Mononuclear cell (primary cell): Measurements from ENCODE around the gene ANGPTL8. TPM values are rescaled to one million over a fixed set of nuclear protein-coding genes. Genes with fewer than 3 reads are reported as not detected.

Source experiments
- H3K27me3 ChIP-seq: 2 replicates; pipeline ENCODE4 v1.6.0; 2011; ENCODE audit warnings: low read length, control low read depth; ENCODE audit not compliant: insufficient read depth
- H3K4me1 ChIP-seq: 2 replicates; pipeline ENCODE4 v1.5.1; 2011; ENCODE audit warnings: mild to moderate bottlenecking, low read length, control low read depth; ENCODE audit not compliant: insufficient read depth
- H3K4me3 ChIP-seq: 2 replicates; pipeline ENCODE4 v1.5.1; 2011; ENCODE audit warnings: mild to moderate bottlenecking, low read length, moderate library complexity
- H3K9me3 ChIP-seq: 2 replicates; pipeline ENCODE4 v1.5.1; 2011; ENCODE audit warnings: low read depth, mild to moderate bottlenecking, control low read depth, low read length
- total RNA-seq: library from RNA; depleted of rRNA; stranded (reverse); fragments of >200 nt; gene quantifications from one replicate; pipeline ENCODE4 v1.2.3, GENCODE V29; 2012

Gene ANGPTL8
- total RNA-seq, 1 donor: not detected

DNA sequence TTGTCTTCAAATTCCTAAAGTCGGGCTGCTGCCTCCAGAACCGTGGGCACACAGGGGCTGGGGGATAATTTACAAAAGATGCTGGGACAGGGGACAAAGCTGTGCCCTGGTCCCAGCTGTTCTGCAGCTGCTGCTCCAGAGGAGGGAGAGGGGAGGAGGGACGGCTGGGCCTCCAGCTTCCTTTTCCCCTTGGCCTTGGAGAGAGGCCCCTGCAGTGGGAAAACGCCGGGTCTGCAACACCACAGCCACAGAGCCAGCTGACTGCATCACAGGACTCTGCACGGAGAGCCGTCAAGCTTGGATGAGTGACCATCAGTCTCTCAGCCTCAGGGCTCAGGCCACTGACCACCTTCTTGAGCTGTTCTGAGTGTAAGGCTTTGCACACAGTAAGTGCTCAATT lies 16.8 kb downstream of the ANGPTL8 start:
- peaks cover 2% of the 10 kb centered on the region for H3K27me3 ChIP-seq
- H3K4me1 ChIP-seq: no peaks in the 10 kb centered on the region
- no peak overlapping the region for H3K4me3 ChIP-seq
- H3K9me3 ChIP-seq: no peaks in the 10 kb centered on the region

DNA sequence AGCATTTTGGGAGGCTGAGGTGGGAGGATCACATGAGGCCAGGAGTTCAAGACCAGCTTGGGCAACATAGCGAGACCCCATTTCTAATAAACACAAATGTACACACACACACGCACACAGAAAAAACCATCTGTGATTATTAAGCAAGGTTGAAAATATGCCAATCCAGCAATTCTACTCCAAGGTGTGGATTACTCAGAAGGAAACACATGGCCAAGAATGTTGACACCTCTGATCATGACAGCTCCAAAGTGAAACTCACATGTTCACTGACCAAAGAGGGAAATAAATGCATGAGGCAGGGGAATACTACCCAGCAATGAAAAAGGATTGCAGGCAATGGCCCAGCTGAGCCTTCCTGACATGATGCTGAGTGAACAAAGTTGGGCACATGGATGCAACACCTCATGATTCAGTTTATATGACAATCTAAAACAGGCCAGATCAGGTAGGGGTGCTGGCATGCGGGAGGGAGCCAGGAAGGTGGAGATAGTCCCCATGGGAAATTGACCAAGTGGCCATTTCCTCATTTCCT lies 18.5 kb downstream of the ANGPTL8 start:
- H3K4me3 ChIP-seq: no peak overlapping the region
- H3K27me3 ChIP-seq: peaks cover 14% of the 10 kb centered on the region
- H3K4me1 ChIP-seq: peaks cover 6% of the 10 kb centered on the region
- no peaks in the 10 kb centered on the region for H3K9me3 ChIP-seq

DNA sequence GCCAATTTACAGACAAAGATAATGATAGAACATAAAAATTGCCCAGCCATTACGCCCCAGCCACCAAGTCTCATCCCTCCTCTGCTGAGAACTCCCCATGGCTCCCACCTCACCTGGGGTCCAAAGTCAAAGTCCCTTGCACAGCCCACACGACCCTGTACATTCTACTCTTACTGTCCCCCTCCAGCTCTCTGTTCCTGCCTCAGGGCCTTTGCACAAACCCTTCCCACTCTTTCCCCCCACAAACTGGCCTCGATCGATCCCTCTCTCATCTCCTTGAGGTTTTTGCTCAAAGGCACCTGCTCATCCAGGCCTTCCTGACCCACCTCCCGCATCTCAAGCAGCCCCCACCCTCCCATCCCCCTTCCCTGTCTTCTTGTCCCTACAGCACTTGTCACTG lies 21.6 kb downstream of the ANGPTL8 start:
- peaks cover 21% of the 10 kb centered on the region for H3K27me3 ChIP-seq
- H3K9me3 ChIP-seq: no peaks in the 10 kb centered on the region
- H3K4me1 ChIP-seq: peaks cover 6% of the 10 kb centered on the region
- H3K4me3 ChIP-seq: no peak overlapping the region

DNA sequence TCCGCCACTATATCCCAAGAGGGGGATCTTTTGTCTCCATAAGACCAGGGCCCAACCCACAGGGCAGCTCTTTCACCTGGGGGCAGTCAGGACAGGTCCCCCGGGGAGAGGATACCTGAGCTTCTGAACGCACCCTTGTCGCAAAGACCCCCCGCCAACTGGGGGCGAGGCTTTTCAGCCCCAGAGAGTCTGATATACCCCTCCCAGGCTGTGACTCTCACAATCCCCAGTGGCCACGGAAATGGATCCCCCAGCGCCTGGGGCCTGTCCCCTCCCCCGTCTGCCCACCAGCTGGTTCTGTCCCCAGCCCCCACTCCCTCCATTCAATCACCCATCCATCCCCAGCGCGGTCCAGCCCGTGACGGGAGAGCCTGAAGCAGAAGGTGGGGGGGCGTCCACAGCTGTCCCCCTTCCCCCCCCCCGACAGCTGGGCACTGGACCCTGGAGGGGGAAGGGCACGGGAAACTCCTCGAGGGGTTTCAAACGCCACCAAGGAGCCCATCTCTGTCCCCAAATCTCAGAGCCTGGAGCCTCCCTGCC lies 22.1 kb downstream of the ANGPTL8 start:
- H3K27me3 ChIP-seq: peaks cover 21% of the 10 kb centered on the region
- peak overlapping the region; percentile 27 for H3K4me3 ChIP-seq
- H3K4me1 ChIP-seq: peaks cover 6% of the 10 kb centered on the region
- H3K9me3 ChIP-seq: no peaks in the 10 kb centered on the region

DNA sequence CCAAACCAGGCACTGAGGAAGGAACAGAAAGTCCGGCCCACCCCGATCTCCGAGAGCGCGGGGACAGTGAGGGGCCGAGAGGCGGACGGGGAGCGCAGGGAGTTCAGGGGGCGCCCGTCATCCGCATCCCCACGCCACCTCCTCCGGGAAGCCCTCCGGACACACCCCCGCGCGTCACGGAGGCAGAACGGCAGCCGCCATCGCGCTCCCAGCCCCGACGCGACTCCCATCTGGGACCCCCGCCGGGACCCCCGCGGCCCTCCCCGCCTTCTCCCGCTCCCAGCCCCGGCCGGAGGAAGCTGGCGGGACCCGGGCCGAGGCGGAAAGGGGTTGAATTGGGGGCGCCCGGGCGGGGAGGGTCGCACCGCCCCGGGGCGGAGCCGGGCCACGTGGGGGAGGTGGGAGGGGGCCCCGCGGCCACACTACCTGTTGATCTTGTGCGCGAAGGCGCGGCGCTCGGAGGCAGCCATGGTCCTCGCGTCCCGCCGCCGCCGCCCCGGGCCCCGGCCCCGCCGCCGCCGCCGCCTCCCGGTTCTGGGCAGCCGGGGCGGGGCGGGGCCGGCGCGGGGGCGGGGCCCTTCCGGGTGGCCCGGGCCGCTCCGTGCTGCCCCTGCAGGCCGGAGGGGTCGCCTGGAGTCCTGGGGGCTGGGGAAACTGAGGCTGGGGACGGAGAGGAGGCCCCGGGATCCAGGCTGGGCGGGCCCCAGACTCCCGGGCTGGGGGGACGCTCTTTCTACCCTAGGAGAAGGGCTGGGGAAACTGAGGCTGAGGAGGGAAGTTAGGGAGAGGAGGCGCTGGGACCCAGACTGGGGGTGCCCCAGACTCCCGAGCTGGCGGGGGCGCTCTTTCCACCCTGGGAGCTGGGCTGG lies 22.8 kb downstream of the ANGPTL8 start, which contains the start of gene DOCK6:
TSS of gene DOCK6 (minus strand) at position 554 of the 869 bp plus-strand sequence. CDS start at position 470, 84 bp downstream.
- no peaks in the 10 kb centered on the region for H3K9me3 ChIP-seq
- H3K4me1 ChIP-seq: peaks cover 6% of the 10 kb centered on the region
- H3K4me3 ChIP-seq: peak within 1 kb of the TSS; percentile 27
- peaks cover 21% of the 10 kb centered on the region for H3K27me3 ChIP-seq

DNA sequence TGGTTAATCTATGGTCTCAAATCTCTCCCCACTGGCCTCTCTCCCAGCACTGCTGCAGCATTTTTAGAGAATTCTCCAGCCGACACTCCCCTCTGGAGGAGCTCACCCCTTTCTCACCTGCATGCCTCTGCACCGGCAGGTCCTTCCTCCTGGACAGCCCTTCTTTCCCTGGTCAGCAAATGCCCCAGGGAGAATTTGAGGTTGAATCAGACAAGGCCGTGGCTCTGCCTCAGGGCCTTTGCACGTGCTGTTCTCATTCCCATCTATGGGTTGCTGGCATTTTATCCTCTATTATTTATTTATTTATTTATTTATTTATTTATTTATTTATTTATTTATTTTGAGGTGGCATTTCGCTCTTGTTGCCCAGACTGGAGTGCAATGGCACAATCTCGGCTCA lies 24.3 kb downstream of the ANGPTL8 start:
- Histone ChIP-seq H3K9me3 (no peaks in the 10 kb centered on the region), H3K27me3 (peaks cover 27% of the 10 kb centered on the region), H3K4me1 (peaks cover 6% of the 10 kb centered on the region), H3K4me3 (no peak overlapping the region)

DNA sequence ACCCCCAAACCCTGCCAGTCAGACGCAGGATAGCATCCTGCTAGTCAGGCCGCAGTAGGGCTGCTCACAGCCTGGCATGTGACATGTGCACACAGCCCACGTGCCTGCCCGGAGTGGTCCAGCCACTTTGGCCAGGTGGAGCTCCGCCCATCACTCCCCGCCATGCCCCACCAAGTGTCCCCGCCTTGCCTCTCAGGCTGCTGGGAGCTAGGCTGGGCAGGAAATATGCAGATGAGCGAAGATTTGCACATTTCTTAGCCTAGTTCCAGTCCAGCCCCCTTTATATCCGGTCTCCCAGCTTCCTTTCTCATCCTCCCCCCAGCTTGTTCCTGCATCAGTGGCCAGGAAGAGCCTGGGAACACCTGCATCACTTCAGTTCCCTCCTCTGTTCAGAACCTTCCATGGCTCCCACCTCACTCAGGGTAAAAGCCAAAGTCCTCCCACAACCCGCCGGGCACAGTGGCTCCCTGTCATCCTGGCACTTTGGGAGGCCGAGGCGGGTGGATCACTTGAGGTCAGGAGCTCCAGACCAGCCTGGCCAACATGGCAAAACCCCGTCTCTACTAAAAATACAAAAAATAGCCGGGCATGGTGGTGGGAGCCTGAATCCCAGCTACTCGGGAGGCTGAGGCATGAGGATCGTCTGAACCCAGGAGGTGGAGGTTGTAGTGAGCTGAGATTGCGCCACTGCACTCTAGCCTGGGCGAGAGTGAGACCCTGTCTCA lies 25.2 kb downstream of the ANGPTL8 start:
- H3K4me1 ChIP-seq: peaks cover 6% of the 10 kb centered on the region
- H3K9me3 ChIP-seq: no peaks in the 10 kb centered on the region
- peaks cover 33% of the 10 kb centered on the region for H3K27me3 ChIP-seq
- no peak overlapping the region for H3K4me3 ChIP-seq

DNA sequence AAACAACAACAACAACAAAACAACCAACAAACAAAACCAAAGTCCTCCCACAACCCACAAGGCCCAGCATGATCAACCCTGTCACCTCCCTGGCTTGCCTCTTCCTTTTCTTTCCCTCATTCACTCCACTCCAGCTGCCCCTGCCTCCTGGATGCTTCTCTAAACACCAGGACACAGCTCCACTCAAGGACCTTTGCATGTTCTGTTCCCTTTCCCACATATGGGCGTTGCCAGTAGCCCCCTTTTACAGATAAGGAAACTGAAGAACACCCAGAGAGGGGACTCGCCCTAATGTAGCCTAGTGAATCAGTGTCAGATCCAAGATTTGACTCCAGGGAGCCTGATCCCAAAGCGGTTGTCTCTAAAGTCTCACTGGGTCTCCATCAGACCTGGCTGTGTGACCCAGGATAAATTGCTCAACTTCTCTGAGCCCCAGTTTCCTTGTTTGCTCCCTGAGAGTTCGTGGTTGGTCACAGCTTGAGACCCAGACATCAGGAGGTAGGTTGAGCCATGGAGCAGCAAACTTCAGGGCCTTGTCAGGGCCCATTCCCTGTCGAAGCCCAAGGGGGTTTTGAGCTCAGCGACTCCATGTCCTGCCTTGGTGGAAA lies 25.9 kb downstream of the ANGPTL8 start:
- Histone ChIP-seq H3K9me3 (no peaks in the 10 kb centered on the region), H3K27me3 (peaks cover 33% of the 10 kb centered on the region), H3K4me1 (peaks cover 6% of the 10 kb centered on the region), H3K4me3 (no peak overlapping the region)

DNA sequence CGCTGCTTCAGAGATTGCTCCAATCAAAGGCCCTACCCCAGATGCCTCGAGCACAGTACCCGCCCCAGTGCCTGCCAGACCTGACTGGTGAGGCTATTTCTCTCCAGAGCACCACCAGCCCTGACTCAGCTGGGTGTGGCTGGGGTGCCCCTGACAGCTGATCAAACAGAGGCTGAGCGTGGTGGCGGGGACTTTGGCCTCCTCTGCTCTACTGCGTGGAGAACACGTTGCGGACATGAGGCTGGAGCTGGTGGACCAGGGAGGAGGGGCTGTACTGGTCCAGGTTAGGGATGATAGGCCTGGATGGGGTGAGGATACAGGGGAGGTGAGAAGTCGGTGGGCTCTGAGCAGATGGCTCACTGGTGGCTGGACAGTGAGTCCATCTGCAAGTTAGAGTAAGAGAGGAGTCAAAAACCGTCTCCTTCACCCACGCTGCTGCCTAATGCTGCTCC lies 26.4 kb downstream of the ANGPTL8 start:
- peaks cover 33% of the 10 kb centered on the region for H3K27me3 ChIP-seq
- H3K9me3 ChIP-seq: no peaks in the 10 kb centered on the region
- H3K4me3 ChIP-seq: no peak overlapping the region
- H3K4me1 ChIP-seq: peaks cover 6% of the 10 kb centered on the region

DNA sequence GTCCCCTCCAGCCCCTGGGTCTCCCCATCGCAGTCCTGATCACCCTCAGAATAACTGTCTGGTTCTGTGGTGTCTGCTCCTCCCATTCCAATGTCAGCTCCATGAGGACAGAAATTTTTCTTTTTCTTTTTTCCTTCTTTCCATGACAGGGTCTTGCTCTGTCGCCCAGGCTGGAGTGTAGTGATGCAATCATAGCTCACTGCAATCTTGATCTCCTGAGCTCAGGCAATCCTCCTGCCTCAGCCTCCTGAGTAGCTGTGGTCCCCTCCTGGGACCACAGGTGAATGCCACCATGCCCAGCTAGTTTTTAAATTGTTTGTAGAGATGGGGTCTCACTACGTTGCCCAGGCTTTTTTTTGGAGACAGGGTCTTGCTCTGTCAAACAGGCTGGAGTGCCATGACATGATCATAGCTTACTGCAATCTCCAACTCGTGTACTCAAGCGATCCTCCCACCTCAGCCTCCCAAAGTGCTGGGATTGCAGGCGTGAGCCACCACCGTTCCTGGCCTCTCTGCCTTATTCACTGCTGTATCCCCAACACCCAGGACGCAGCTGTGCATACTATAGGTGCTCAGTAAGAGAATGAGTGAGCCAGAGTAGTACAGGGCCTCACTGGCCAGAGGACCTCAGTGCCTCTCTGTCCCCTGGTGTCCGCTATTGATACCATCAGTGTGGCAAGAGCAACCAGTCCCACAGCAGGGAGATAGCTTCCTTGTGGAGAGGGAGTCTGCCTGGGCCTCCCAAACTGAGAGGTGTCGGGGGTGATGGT lies 28.1 kb downstream of the ANGPTL8 start:
- no peaks in the 10 kb centered on the region for H3K9me3 ChIP-seq
- H3K4me3 ChIP-seq: no peak overlapping the region
- peaks cover 2% of the 10 kb centered on the region for H3K4me1 ChIP-seq
- peaks cover 23% of the 10 kb centered on the region for H3K27me3 ChIP-seq

DNA sequence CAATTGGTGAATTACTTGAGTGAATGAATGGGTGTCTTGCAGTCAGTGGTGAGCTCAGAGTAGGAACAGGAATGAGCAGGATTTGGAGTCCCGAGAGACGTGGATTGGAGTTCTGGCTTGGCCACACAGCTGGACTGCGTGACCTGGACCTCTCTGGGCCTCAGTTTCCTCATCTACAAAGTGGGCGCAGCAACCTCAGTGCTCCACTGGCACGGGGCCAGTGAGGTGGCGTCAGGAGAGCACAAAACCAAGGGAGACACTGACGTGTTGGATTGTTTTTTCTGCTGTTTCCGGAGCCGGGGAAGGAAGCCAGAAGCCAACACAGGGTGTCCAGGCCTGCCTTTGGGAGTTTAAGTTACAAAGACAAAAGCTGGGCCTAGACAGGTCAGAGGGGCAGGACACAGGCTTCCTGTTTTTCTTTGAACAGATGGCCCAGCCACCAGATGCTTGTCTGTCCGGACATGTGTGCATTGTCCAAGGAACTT lies 29.4 kb downstream of the ANGPTL8 start:
- Histone ChIP-seq H3K4me1 (no peaks in the 10 kb centered on the region), H3K9me3 (no peaks in the 10 kb centered on the region), H3K27me3 (peaks cover 12% of the 10 kb centered on the region), H3K4me3 (no peak overlapping the region)

DNA sequence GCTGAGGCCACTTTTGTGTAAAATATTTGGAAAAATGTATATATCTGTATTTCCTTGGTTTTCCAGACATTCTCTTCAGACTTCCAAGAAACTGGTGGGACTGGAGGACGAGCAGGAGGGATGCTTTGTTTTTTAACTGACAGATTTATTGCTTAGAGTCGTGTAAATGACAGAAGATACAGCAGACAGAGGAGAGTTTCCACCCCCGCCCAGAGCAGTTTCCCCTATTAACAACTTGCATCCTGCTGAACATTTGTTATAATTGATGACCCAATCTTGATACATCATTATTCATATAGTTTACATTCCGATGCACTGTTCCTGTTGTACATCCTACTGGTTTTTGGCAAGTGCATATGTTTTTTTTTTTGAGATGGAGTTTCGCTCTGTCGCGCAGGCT lies 30.0 kb downstream of the ANGPTL8 start:
- Histone ChIP-seq H3K9me3 (no peaks in the 10 kb centered on the region), H3K4me3 (no peak overlapping the region), H3K4me1 (no peaks in the 10 kb centered on the region), H3K27me3 (peaks cover 17% of the 10 kb centered on the region)

DNA sequence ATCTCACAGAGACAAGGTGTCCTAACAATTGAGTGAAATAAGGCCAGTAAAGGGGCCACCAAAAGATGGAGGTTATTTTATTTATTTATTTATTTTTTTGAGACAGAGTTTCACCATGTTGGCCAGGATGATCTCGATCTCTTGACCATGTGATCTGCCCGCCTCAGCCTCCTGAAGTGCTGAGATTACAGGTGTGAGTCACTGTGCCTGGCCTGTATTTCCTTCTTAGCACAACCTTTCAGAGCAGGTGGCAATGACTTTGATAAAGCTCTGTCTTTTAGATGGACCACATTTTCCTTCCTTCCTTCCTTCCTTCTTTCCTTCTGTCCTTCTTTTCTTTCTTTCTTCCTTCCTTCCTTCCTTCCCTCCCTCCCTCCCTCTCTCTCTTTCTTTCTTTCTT lies 33.9 kb downstream of the ANGPTL8 start:
- no peaks in the 10 kb centered on the region for H3K4me1 ChIP-seq
- H3K27me3 ChIP-seq: peaks cover 32% of the 10 kb centered on the region
- no peak overlapping the region for H3K4me3 ChIP-seq
- H3K9me3 ChIP-seq: no peaks in the 10 kb centered on the region

DNA sequence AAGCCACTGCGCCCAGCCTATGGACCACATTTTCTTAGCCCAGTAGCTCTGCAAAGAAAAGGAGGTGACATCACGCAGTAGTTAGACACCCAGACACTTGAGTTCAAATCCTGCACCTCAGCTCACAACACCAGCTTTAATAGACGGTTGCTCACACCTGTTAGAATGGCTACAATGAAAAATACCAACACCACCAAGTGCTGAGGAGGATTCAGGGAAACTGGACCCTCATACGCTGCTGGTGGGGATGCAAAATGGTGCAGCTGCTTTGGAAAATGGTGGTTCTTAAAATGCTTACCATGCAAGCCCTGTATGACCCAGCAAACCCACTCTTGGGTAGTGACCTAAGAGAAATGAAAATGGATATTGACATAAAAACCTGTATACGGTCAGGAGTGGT lies 34.6 kb downstream of the ANGPTL8 start:
- peaks cover 30% of the 10 kb centered on the region for H3K27me3 ChIP-seq
- no peaks in the 10 kb centered on the region for H3K9me3 ChIP-seq
- peaks cover under 1% of the 10 kb centered on the region for H3K4me1 ChIP-seq
- H3K4me3 ChIP-seq: no peak overlapping the region
